GM18519 (cell line): ENCODE data around the gene ENAM.
A peak's percentile ranks its signal among the peaks of the same experiment; 100 is the strongest.
"Not testable (repeated sequence)": the region's sequence is repeated elsewhere in the genome, so short reads cannot be mapped to it uniquely, and the experiment has no call there.

ENCODE experiments used
- ATAC-seq: cut with Tn5 transposase; IDR thresholded peaks from one replicate; pipeline ENCODE4 v1.9.1; 2021; ENCODE audit warnings: mild to moderate bottlenecking, moderate library complexity; ENCODE audit not compliant: unreplicated experiment, low FRiP score

ENAM gene

GRCh38 chr4:70623323-70623722 is 5.2 kb upstream of the ENAM start:
- ATAC-seq = no peak

DNA sequence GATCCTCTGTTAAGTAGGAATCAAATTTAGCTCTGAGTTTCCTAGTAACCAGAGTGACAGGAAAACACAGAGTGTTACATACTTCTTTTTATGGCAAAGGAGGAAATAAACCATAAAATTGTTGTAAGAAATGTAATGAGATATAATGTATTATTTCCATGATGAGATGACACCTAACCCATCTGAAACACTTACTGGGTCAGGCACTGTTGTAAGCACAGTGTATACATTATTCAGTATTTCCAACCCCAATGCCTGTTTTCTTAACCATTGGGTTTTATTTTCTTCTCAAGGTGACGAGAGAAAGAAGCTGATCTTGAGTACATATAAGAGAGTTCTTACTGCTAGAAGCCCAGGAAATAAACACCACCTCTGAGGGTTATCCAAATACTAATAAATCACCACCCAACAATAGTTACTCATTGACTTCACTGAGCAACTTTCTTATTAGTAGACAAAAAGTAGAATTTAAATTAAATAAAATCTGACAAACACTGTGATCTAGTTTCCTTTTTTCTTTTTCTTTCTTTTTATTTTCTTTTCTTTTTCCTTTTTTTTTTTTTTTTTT is 4.2 kb upstream of the ENAM start:
- no peak for ATAC-seq

DNA sequence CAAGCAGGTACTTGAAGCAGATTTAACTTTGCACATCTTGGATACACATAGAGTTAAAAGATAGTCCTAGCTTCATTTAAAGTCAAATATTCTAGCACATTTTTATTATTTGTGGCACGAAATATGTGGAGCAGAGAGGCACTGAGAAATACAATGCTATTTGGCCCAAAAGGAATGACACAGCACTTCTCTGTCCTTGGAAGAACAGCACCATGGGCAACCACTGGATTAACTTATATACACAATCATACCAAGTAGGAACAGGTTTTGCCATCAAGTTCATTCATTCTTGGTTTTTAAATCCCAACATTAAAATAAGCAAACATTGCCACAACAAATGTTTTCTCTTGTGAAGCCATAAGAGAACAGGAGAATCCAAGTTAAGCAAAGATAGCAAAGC is 924 bp upstream of the ENAM start:
- ATAC-seq = no peak

DNA sequence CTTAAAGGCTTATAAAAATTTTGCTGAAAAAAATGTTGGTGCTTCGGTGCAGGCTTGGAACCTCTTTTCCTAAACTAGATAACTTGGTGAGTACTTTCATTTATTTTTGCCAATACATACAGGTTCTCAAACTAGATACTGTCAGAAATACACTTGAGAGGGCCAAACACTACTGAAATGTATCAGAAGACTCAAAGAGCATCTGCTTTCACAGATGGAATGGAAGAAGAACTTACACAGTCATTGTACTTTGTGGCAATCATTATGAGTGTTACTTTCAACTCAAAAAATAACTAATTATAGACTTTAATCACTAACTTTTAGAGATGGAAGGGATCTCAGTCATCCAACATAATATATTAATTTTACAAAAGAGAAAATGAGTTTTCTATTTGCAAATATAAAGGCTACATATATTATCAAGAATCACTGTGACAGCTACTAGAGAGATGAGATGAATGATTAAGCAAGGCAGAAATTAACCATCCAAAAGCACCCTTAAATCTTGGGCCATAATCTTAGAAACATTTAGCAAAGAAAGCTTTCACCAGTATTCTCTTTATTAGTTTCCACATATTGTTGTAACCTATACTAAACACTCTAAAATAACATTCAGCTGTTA is 1.0 kb downstream of the ENAM start:
- ATAC-seq = no peak

GRCh38 chr4:70630162-70630561 is 1.6 kb downstream of the ENAM start:
- no peak for ATAC-seq

- no peak for ATAC-seq
Observed at GRCh38 chr4:70632028-70632427, 3.5 kb downstream of the ENAM start.

DNA sequence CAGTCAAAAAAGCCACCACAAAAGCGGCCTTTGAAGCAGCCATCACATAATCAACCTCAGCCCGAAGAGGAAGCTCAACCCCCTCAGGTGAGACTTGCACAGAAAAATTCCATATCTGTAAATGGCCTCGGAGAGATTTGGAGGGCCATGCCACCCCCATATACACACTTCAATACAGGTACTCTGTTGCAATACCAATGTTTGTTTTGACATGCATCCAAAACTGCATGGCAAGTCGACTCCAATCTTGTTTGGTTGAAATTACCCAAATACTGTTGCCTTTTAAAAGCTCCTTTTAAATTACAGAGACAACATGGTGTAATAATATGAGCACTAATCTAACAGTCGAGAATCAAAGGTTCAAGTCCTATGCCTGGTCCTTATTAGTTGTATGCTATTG is 5.9 kb downstream of the ENAM start:
- no peak for ATAC-seq

DNA sequence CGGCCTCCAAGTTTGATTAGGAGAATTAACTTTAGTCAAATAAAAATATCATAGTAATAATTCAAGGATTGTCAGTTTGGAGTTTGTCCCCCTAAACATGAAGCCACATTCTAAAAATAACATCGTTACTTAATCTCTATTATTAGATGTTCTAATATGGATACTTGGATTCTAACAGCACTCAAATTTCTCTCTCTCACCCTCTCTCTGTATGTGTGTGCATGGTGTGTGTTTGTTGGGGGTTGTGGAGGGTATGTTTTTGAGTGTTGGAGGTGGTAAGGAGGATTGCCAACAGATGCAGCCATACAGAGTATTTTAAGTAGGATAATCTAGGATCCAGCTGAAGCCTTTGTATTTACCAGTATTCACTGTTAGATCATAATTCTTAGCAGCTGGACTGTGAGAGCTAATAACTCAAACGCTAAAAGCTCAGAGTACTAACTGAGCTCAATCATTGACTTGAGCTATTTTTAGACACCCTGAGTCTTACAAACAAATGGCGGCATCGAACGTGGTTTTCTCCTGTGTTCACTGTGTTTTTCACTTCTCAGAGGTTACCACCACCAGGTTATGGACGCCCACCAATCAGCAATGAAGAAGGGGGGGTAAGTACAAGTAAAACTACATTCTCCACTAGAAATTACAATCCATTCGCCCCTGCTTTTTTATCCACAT is 8.8 kb downstream of the ENAM start:
- ATAC-seq = no peak

DNA sequence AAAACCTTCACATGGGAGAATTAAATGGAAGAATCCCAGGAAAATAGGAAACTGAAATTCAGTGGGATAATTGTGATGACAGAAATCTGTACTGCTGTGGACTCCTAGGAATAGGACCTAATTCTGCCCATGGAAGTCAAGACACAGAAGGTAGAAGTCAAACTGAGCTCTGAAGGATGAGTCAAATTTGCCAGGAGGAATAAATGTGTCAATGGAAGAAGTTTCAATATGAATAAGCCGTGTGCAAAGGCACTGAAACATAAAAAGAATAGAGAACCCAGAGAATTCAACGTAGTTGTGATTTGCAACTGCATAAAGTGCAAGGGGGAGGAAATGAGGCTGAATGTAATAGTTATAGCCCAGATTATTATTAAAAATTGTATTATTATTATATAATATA is 11.6 kb downstream of the ENAM start:
- peak; percentile 72 for ATAC-seq

- ATAC-seq = not testable (repeated sequence)
Observed at GRCh38 chr4:70650741-70651140, 22.2 kb downstream of the ENAM start.

GRCh38 chr4:70651864-70652506 is 23.4 kb downstream of the ENAM start:
- ATAC-seq = no peak

- no peak for ATAC-seq
Observed at GRCh38 chr4:70654605-70655011, 26.1 kb downstream of the ENAM start.

GRCh38 chr4:70657326-70657725 is 28.8 kb downstream of the ENAM start:
- no peak for ATAC-seq

GRCh38 chr4:70658418-70658817 is 29.9 kb downstream of the ENAM start:
- no peak for ATAC-seq

DNA sequence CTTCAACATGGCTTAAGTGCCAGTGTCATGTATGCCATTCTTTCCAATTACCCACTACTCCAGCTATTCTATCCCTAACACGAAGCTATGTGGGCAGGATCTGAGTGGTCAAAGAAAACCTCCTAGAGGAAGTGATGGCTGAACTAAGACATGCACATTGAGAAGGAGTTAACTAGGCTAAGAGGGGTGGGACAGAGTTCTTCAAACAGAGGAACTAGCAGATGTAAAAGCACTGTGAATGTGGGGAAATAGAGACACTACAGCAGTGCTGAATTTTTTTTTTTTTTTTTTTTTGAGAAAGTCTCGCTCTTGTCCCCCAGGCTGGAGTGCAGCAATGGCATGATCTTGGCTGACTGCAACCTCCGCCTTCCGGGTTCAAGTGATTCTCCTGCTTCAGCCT is 31.6 kb downstream of the ENAM start:
- ATAC-seq = no peak

DNA sequence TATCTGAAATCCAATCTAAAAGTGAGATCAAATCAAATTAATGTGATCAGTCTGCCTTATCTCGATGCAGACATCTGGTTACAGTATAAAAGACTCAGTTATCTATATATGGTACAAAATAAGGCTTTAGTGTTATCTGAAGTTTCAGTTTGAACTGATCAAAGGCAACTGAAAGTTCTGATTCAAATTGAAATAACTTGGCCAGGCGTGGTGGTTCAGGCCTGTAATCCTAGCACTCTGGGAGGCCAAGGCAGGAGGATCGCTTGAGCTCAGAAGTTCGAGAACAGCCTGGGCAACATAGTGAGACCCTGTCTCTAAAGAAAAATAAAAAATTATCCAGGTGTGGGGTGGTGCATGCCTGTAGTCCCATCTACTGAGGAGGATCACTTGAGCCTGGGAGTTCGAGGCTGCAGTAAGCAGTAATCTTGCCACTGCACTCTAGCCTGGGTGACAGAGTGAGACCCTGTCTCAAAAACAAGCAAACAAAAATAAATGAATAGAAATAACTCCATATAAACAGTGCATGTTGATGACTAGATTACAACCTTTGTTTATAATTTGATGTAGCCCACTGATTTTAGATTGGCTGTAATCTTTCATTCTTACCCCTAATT is 32.9 kb downstream of the ENAM start:
- peak; percentile 82 for ATAC-seq

- ATAC-seq = no peak
Observed at GRCh38 chr4:70666369-70666768, 37.8 kb downstream of the ENAM start, which contains the start of gene JCHAIN. Gene JCHAIN (minus strand): TSS chr4:70666508. CDS start chr4:70666490, 18 bp downstream.

- no peak for ATAC-seq
Observed at GRCh38 chr4:70667740-70668535, 39.4 kb downstream of the ENAM start.

DNA sequence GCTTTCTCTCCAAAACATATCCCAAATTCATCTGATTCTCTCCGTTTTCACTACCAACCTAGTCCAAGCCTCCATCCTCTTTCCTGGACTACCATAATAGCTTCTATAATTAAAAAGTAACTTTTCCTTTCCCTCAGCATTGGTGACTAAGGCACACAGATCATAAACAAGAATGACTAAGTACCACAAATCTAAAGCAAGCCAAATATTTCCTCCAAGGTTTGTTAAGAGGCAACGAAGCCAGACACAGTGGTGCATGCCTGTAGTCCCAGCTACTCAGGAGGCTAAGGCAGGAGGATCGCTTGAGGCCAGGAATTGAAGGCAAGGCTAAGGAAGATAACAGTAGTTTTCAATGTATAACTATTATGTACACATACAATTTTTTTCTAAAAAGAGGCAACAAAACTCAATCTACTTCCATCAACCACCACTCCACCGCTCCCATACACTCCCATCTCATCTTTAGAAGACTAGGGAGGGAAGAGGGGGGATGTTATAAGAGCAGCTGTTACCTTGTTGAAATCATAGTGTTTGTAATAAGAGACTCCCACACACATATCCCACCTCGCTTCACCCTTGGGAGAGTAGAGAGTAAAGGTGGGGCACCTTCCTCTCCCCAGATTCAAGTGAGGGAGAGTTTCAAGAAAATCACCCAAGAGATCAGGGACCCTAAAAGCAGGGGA is 41.9 kb downstream of the ENAM start:
- no peak for ATAC-seq

DNA sequence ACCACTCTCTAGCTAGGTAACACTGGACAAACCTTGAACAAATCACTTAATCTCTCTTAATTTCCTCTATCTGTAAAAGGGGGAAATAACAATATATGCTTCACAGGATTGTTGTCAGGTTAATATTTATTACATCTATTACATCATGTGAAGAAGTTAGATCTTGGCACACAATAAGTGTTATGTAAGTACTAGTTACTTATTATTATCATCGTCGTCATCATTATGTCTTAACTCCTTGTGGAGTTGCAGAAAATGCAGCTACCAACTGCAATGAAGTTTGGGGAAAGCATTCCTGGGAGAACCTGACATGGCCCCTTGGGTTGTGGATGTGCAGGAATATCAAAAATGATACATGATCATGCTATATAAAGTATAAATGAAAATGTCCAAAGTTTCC is 42.5 kb downstream of the ENAM start:
- ATAC-seq = no peak
